ENCODE measurements around the gene ITGA2. TPM values are rescaled to one million over a fixed set of nuclear protein-coding genes. Genes with fewer than 3 reads are reported as not detected.

ITGA2 gene
- total RNA-seq, 1 experiment from 2014 or later, result not detected

- peak; percentile 20 for DNase-seq
- Histone ChIP-seq H3K4me2 (ENCODE audit: low read depth, low read length, poor library complexity, severe bottlenecking) (no peak overlapping the region), H3K9me2 (replicated peaks; ENCODE audit: insufficient read depth, low read length) (no peaks in the 10 kb centered on the region), H3K9ac (ENCODE audit: low read length) (no peak overlapping the region), H3K79me2 (ENCODE audit: low read length) (no peaks in the 10 kb centered on the region), H3K36me3 (ENCODE audit: insufficient read depth, low read length) (no peaks in the 10 kb centered on the region), H3K9me3 (ENCODE audit: low read length) (no peaks in the 10 kb centered on the region), H3K4me1 (ENCODE audit: low read length) (no peaks in the 10 kb centered on the region), H3K4me3 (ENCODE audit: low read length) (no peak overlapping the region), H4K20me1 (ENCODE audit: insufficient read depth, low read depth, low read length) (no peaks in the 10 kb centered on the region), H2AFZ (ENCODE audit: low read length) (no peak overlapping the region), H3K27ac (ENCODE audit: low read length) (no peak overlapping the region), H3K27me3 (ENCODE audit: low read length) (no peaks in the 10 kb centered on the region)
Measured at GRCh38 chr5:53089481-53089991, 100.4 kb downstream of the ITGA2 start.

GRCh38 chr5:53090229-53090628 is 101.1 kb downstream of the ITGA2 start:
- Histone ChIP-seq H3K27ac (ENCODE audit: low read length) (no peak overlapping the region), H3K4me2 (ENCODE audit: low read depth, low read length, poor library complexity, severe bottlenecking) (no peak overlapping the region), H3K9me2 (replicated peaks; ENCODE audit: insufficient read depth, low read length) (no peaks in the 10 kb centered on the region), H3K9me3 (ENCODE audit: low read length) (no peaks in the 10 kb centered on the region), H3K9ac (ENCODE audit: low read length) (no peak overlapping the region), H3K4me3 (ENCODE audit: low read length) (no peak overlapping the region), H2AFZ (ENCODE audit: low read length) (no peak overlapping the region), H3K36me3 (ENCODE audit: insufficient read depth, low read length) (no peaks in the 10 kb centered on the region), H3K4me1 (ENCODE audit: low read length) (no peaks in the 10 kb centered on the region), H3K79me2 (ENCODE audit: low read length) (no peaks in the 10 kb centered on the region), H3K27me3 (ENCODE audit: low read length) (no peaks in the 10 kb centered on the region), H4K20me1 (ENCODE audit: insufficient read depth, low read depth, low read length) (no peaks in the 10 kb centered on the region)
- peak; percentile 35 for DNase-seq

- Histone ChIP-seq H3K4me1 (ENCODE audit: low read length) (no peaks in the 10 kb centered on the region), H3K79me2 (ENCODE audit: low read length) (no peaks in the 10 kb centered on the region)
Measured at GRCh38 chr5:53091289-53091688, 102.1 kb downstream of the ITGA2 start.

GRCh38 chr5:53092242-53092641 is 103.1 kb downstream of the ITGA2 start:
- H3K9me2 ChIP-seq (replicated peaks; ENCODE audit: insufficient read depth, low read length), result no peaks in the 10 kb centered on the region
- no peak overlapping the region for H3K27ac ChIP-seq (ENCODE audit: low read length)
- no peaks in the 10 kb centered on the region for H3K36me3 ChIP-seq (ENCODE audit: insufficient read depth, low read length)
- H3K79me2 ChIP-seq (ENCODE audit: low read length), result no peaks in the 10 kb centered on the region
- no peaks in the 10 kb centered on the region for H3K9me3 ChIP-seq (ENCODE audit: low read length)
- no peak overlapping the region for H3K9ac ChIP-seq (ENCODE audit: low read length)
- no peaks in the 10 kb centered on the region for H3K4me1 ChIP-seq (ENCODE audit: low read length)
- H4K20me1 ChIP-seq (ENCODE audit: insufficient read depth, low read depth, low read length), result no peaks in the 10 kb centered on the region
- peak; percentile 31 for DNase-seq
- H3K4me3 ChIP-seq (ENCODE audit: low read length), result no peak overlapping the region
- H3K27me3 ChIP-seq (ENCODE audit: low read length), result no peaks in the 10 kb centered on the region
- H3K4me2 ChIP-seq (ENCODE audit: low read depth, low read length, poor library complexity, severe bottlenecking), result no peak overlapping the region
- no peak overlapping the region for H2AFZ ChIP-seq (ENCODE audit: low read length)

More at GRCh38 chr5:53091289-53091688, 102.1 kb downstream of the ITGA2 start:
- Histone ChIP-seq H3K27me3 (ENCODE audit: low read length) (no peaks in the 10 kb centered on the region), H2AFZ (ENCODE audit: low read length) (no peak overlapping the region), H3K4me2 (ENCODE audit: low read depth, low read length, poor library complexity, severe bottlenecking) (no peak overlapping the region), H3K9ac (ENCODE audit: low read length) (no peak overlapping the region), H4K20me1 (ENCODE audit: insufficient read depth, low read depth, low read length) (no peaks in the 10 kb centered on the region), H3K9me3 (ENCODE audit: low read length) (no peaks in the 10 kb centered on the region), H3K27ac (ENCODE audit: low read length) (no peak overlapping the region), H3K9me2 (replicated peaks; ENCODE audit: insufficient read depth, low read length) (no peaks in the 10 kb centered on the region), H3K4me3 (ENCODE audit: low read length) (no peak overlapping the region), H3K36me3 (ENCODE audit: insufficient read depth, low read length) (no peaks in the 10 kb centered on the region)
- peak; percentile 35 for DNase-seq

GRCh38 chr5:53095217-53095616 is 106.1 kb downstream of the ITGA2 start:
- Histone ChIP-seq H2AFZ (ENCODE audit: low read length) (no peak overlapping the region), H4K20me1 (ENCODE audit: insufficient read depth, low read depth, low read length) (no peaks in the 10 kb centered on the region), H3K4me3 (ENCODE audit: low read length) (no peak overlapping the region), H3K4me1 (ENCODE audit: low read length) (no peaks in the 10 kb centered on the region), H3K4me2 (ENCODE audit: low read depth, low read length, poor library complexity, severe bottlenecking) (no peak overlapping the region), H3K9me2 (replicated peaks; ENCODE audit: insufficient read depth, low read length) (no peaks in the 10 kb centered on the region), H3K79me2 (ENCODE audit: low read length) (no peaks in the 10 kb centered on the region), H3K36me3 (ENCODE audit: insufficient read depth, low read length) (peaks cover 4% of the 10 kb centered on the region; the same call in 1 of the 2 replicates), H3K27ac (ENCODE audit: low read length) (no peak overlapping the region), H3K9me3 (ENCODE audit: low read length) (no peaks in the 10 kb centered on the region), H3K27me3 (ENCODE audit: low read length) (no peaks in the 10 kb centered on the region), H3K9ac (ENCODE audit: low read length) (no peak overlapping the region)
- DNase-seq, result peak; percentile 31

- Histone ChIP-seq H3K27me3 (ENCODE audit: low read length) (no peaks in the 10 kb centered on the region), H3K9me3 (ENCODE audit: low read length) (no peaks in the 10 kb centered on the region), H3K9ac (ENCODE audit: low read length) (no peak overlapping the region), H3K79me2 (ENCODE audit: low read length) (no peaks in the 10 kb centered on the region), H3K4me3 (ENCODE audit: low read length) (no peak overlapping the region), H3K9me2 (replicated peaks; ENCODE audit: insufficient read depth, low read length) (no peaks in the 10 kb centered on the region), H4K20me1 (ENCODE audit: insufficient read depth, low read depth, low read length) (no peaks in the 10 kb centered on the region), H3K4me1 (ENCODE audit: low read length) (no peaks in the 10 kb centered on the region), H3K36me3 (ENCODE audit: insufficient read depth, low read length) (peaks cover 4% of the 10 kb centered on the region; the same call in 1 of the 2 replicates), H2AFZ (ENCODE audit: low read length) (no peak overlapping the region), H3K4me2 (ENCODE audit: low read depth, low read length, poor library complexity, severe bottlenecking) (no peak overlapping the region), H3K27ac (ENCODE audit: low read length) (no peak overlapping the region)
- DNase-seq, result peak; percentile 86
Measured at GRCh38 chr5:53095931-53096525, 106.9 kb downstream of the ITGA2 start.

- Histone ChIP-seq H2AFZ (ENCODE audit: low read length) (no peak overlapping the region), H4K20me1 (ENCODE audit: insufficient read depth, low read depth, low read length) (no peaks in the 10 kb centered on the region), H3K27me3 (ENCODE audit: low read length) (no peaks in the 10 kb centered on the region), H3K79me2 (ENCODE audit: low read length) (no peaks in the 10 kb centered on the region), H3K9me2 (replicated peaks; ENCODE audit: insufficient read depth, low read length) (no peaks in the 10 kb centered on the region), H3K4me2 (ENCODE audit: low read depth, low read length, poor library complexity, severe bottlenecking) (no peak overlapping the region), H3K27ac (ENCODE audit: low read length) (no peak overlapping the region), H3K36me3 (ENCODE audit: insufficient read depth, low read length) (peaks cover 13% of the 10 kb centered on the region; the same call in 1 of the 2 replicates), H3K4me1 (ENCODE audit: low read length) (no peaks in the 10 kb centered on the region), H3K9me3 (ENCODE audit: low read length) (no peaks in the 10 kb centered on the region), H3K4me3 (ENCODE audit: low read length) (no peak overlapping the region), H3K9ac (ENCODE audit: low read length) (no peak overlapping the region)
- peak; percentile 20 for DNase-seq
Measured at GRCh38 chr5:53099546-53099945, 110.4 kb downstream of the ITGA2 start.

- Histone ChIP-seq H3K9me3 (ENCODE audit: low read length) (no peaks in the 10 kb centered on the region), H3K79me2 (ENCODE audit: low read length) (peaks cover 7% of the 10 kb centered on the region; the same call in 1 of the 2 replicates), H3K27ac (ENCODE audit: low read length) (no peak overlapping the region), H3K9me2 (replicated peaks; ENCODE audit: insufficient read depth, low read length) (no peaks in the 10 kb centered on the region), H2AFZ (ENCODE audit: low read length) (no peak overlapping the region), H3K27me3 (ENCODE audit: low read length) (no peaks in the 10 kb centered on the region), H4K20me1 (ENCODE audit: insufficient read depth, low read depth, low read length) (no peaks in the 10 kb centered on the region), H3K9ac (ENCODE audit: low read length) (no peak overlapping the region), H3K36me3 (ENCODE audit: insufficient read depth, low read length) (peaks cover 13% of the 10 kb centered on the region; the same call in 1 of the 2 replicates), H3K4me2 (ENCODE audit: low read depth, low read length, poor library complexity, severe bottlenecking) (no peak overlapping the region), H3K4me1 (ENCODE audit: low read length) (0 out of 2 replicates have a peak, but pooled peaks cover under 1% of the 10 kb centered on the region), H3K4me3 (ENCODE audit: low read length) (no peak overlapping the region)
- no peak for DNase-seq
Measured at GRCh38 chr5:53100606-53101005, 111.5 kb downstream of the ITGA2 start.

All from Karpas-422 (cell line).